Body of pancreas (tissue), 4 donors: Measurements from ENCODE around the gene HMGN3.

ENCODE experiments used
- POLR2A ChIP-seq, 3 donors: fragments of 450-650 bp; IDR thresholded peaks; one replicate each; pipeline ENCODE4 v1.6.1; 2016; ENCODE audit warnings: antibody characterized with exemption in 3 of 3, mild to moderate bottlenecking in 2 of 3
- TF ChIP-seq, protein P1 (sequence below), 7 experiments: fragments of 450-650 bp in 4 of 7; fragments of 200-600 bp in 3 of 7; sonication (generic) in 3 of 7; IDR thresholded peaks; one replicate each; pipeline ENCODE4 v1.5.1; 2016 to 2019; ENCODE audit warnings: antibody characterized with exemption in 7 of 7

DNA sequence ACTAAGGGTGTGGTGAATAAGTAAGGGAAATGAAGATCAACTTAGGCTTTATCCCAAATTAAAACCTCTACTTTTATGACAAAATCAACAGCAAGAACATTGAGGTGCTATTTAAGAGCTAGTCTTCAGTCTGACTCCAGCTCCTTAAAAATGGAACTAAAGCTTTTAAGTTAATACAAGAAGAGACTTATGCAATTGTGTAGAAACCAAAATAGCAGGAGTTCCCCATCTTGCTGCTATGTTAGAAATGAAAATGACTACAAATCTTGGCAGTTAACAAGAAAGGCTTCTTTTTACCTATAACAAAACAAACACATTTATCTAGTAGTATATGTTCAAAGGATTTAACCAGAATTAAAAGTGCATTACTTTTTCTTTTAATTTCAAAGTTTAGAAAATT is 25.7 kb downstream of the HMGN3 start:
- no peak for TF ChIP-seq POLR2A (IDR thresholded peaks at IDR 0.05)
- TF ChIP-seq, protein P1, sequence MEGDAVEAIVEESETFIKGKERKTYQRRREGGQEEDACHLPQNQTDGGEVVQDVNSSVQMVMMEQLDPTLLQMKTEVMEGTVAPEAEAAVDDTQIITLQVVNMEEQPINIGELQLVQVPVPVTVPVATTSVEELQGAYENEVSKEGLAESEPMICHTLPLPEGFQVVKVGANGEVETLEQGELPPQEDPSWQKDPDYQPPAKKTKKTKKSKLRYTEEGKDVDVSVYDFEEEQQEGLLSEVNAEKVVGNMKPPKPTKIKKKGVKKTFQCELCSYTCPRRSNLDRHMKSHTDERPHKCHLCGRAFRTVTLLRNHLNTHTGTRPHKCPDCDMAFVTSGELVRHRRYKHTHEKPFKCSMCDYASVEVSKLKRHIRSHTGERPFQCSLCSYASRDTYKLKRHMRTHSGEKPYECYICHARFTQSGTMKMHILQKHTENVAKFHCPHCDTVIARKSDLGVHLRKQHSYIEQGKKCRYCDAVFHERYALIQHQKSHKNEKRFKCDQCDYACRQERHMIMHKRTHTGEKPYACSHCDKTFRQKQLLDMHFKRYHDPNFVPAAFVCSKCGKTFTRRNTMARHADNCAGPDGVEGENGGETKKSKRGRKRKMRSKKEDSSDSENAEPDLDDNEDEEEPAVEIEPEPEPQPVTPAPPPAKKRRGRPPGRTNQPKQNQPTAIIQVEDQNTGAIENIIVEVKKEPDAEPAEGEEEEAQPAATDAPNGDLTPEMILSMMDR (IDR thresholded peaks at IDR 0.05) = no peak
